ENCODE results near the gene EDRF1.

EDRF1 gene

DNA sequence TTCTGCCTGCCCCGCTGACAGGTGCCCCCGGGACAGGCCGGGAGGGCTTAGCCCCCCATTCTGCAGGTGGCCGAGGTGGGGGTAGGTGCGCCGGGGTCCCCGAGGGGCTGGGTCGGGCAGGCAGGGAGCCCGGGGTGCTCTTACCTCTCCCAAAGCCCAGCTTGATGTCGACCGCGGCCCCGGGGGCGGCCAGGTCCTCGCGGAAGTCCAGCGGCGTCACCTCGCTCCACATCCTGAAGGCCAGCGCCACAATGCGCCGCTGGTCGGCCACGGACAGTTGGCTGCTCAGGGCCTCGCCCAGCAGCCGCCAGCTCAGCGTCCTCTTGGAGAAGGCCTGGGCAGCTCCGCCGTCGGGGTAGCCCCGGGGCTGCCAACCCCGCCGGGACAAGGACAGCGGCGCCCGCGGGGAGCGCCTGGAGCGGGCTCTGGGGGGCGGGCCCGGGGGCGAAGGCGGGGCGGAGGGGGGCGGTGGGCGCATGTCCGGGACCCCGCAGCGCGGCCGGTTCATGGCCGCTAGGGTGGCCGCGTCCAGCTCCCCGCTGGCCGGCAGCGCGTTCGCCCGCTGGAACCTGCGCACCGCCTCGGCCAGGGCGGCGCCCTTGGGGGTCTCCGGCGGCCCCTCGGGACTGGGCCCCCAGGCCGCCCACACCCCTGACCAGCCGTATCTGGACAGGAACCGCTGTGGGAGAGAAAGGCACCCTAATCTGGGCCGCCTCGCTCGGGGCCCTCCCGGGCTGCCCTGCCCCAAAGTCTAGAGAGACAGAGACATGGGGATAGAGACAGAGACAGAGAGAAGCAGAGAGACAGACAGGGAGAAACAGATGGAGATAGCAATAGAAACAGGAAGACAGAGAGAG, 54.4 kb downstream of the EDRF1 start:
- TF ChIP-seq, protein P1, sequence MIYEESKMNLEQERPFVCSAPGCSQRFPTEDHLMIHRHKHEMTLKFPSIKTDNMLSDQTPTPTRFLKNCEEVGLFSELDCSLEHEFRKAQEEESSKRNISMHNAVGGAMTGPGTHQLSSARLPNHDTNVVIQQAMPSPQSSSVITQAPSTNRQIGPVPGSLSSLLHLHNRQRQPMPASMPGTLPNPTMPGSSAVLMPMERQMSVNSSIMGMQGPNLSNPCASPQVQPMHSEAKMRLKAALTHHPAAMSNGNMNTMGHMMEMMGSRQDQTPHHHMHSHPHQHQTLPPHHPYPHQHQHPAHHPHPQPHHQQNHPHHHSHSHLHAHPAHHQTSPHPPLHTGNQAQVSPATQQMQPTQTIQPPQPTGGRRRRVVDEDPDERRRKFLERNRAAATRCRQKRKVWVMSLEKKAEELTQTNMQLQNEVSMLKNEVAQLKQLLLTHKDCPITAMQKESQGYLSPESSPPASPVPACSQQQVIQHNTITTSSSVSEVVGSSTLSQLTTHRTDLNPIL (CRISPR knock-in tag; IDR thresholded peaks at IDR 0.05; ENCODE audit: low read depth): no peak
- TF ChIP-seq TCF4 (CRISPR knock-in tag; IDR thresholded peaks at IDR 0.05; ENCODE audit: borderline replicate concordance) (no peak), ZFP30 (CRISPR knock-in tag; IDR thresholded peaks at IDR 0.05) (no peak), ARNTL (CRISPR knock-in tag; IDR thresholded peaks at IDR 0.05; ENCODE audit: borderline replicate concordance, low read depth) (no peak), OSR1 (CRISPR knock-in tag; IDR thresholded peaks at IDR 0.05) (no peak), ZNF8 (CRISPR knock-in tag; IDR thresholded peaks at IDR 0.05) (no peak), ZNF70 (CRISPR knock-in tag; IDR thresholded peaks at IDR 0.05) (no peak), ZNF565 (CRISPR knock-in tag; conservative IDR thresholded peaks at IDR 0.05; ENCODE audit: low read depth) (no peak), GLIS3 (CRISPR knock-in tag; IDR thresholded peaks at IDR 0.05) (no peak), BACH2 (CRISPR knock-in tag; IDR thresholded peaks at IDR 0.05; ENCODE audit: borderline replicate concordance) (no peak), CSDC2 (CRISPR knock-in tag; IDR thresholded peaks at IDR 0.05) (no peak), ZC3H10 (CRISPR knock-in tag; IDR thresholded peaks at IDR 0.05) (no peak), ESRRG (CRISPR knock-in tag; IDR thresholded peaks at IDR 0.05) (no peak), ZFP3 (CRISPR knock-in tag; IDR thresholded peaks at IDR 0.05) (no peak), SNAI2 (CRISPR knock-in tag; IDR thresholded peaks at IDR 0.05) (no peak), PPARA (CRISPR knock-in tag; IDR thresholded peaks at IDR 0.05; ENCODE audit: borderline replicate concordance) (no peak)
- TF ChIP-seq, protein P2, sequence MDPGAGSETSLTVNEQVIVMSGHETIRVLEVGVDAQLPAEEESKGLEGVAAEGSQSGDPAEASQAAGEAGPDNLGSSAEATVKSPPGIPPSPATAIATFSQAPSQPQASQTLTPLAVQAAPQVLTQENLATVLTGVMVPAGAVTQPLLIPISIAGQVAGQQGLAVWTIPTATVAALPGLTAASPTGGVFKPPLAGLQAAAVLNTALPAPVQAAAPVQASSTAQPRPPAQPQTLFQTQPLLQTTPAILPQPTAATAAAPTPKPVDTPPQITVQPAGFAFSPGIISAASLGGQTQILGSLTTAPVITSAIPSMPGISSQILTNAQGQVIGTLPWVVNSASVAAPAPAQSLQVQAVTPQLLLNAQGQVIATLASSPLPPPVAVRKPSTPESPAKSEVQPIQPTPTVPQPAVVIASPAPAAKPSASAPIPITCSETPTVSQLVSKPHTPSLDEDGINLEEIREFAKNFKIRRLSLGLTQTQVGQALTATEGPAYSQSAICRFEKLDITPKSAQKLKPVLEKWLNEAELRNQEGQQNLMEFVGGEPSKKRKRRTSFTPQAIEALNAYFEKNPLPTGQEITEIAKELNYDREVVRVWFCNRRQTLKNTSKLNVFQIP (CRISPR knock-in tag; IDR thresholded peaks at IDR 0.05; ENCODE audit: borderline replicate concordance, low read depth): no peak
- TF ChIP-seq, protein P3, sequence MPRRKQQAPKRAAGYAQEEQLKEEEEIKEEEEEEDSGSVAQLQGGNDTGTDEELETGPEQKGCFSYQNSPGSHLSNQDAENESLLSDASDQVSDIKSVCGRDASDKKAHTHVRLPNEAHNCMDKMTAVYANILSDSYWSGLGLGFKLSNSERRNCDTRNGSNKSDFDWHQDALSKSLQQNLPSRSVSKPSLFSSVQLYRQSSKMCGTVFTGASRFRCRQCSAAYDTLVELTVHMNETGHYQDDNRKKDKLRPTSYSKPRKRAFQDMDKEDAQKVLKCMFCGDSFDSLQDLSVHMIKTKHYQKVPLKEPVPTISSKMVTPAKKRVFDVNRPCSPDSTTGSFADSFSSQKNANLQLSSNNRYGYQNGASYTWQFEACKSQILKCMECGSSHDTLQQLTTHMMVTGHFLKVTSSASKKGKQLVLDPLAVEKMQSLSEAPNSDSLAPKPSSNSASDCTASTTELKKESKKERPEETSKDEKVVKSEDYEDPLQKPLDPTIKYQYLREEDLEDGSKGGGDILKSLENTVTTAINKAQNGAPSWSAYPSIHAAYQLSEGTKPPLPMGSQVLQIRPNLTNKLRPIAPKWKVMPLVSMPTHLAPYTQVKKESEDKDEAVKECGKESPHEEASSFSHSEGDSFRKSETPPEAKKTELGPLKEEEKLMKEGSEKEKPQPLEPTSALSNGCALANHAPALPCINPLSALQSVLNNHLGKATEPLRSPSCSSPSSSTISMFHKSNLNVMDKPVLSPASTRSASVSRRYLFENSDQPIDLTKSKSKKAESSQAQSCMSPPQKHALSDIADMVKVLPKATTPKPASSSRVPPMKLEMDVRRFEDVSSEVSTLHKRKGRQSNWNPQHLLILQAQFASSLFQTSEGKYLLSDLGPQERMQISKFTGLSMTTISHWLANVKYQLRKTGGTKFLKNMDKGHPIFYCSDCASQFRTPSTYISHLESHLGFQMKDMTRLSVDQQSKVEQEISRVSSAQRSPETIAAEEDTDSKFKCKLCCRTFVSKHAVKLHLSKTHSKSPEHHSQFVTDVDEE (CRISPR knock-in tag; IDR thresholded peaks at IDR 0.05): no peak
- TF ChIP-seq, protein P4, sequence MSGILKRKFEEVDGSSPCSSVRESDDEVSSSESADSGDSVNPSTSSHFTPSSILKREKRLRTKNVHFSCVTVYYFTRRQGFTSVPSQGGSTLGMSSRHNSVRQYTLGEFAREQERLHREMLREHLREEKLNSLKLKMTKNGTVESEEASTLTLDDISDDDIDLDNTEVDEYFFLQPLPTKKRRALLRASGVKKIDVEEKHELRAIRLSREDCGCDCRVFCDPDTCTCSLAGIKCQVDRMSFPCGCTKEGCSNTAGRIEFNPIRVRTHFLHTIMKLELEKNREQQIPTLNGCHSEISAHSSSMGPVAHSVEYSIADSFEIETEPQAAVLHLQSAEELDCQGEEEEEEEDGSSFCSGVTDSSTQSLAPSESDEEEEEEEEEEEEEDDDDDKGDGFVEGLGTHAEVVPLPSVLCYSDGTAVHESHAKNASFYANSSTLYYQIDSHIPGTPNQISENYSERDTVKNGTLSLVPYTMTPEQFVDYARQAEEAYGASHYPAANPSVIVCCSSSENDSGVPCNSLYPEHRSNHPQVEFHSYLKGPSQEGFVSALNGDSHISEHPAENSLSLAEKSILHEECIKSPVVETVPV (CRISPR knock-in tag; IDR thresholded peaks at IDR 0.05): no peak
- no peak for ATAC-seq

DNA sequence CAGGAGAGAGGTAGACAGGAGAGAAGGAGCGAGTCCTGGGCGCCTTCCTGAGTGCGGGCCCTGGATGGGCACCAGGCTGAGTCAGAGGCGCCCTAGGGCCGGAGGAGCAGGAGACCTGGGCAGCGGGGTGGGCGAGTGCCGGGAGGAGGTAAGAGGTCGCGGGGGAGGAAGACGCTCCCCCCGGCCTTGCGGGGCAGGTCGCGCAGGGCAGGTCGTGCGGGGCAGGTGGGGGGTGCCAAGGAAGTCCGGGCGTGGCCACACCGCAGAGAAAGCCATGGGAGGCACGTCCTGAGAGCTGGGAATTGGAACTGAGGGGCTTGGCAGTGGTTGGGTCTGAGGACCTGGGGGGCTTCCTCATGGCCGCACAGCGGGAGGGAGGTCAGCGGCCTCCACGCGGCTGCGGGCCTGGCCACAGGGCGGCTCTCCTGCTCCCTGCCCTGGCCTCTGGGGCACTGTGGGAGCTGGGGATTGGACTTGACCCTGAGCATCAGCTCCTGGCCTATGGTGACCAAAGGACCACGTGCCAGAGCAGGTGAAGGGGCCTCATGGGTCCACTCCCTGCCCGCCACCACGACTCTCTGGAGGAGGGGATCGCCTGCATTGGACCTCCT, 55.2 kb downstream of the EDRF1 start:
- no peak for ATAC-seq

DNA sequence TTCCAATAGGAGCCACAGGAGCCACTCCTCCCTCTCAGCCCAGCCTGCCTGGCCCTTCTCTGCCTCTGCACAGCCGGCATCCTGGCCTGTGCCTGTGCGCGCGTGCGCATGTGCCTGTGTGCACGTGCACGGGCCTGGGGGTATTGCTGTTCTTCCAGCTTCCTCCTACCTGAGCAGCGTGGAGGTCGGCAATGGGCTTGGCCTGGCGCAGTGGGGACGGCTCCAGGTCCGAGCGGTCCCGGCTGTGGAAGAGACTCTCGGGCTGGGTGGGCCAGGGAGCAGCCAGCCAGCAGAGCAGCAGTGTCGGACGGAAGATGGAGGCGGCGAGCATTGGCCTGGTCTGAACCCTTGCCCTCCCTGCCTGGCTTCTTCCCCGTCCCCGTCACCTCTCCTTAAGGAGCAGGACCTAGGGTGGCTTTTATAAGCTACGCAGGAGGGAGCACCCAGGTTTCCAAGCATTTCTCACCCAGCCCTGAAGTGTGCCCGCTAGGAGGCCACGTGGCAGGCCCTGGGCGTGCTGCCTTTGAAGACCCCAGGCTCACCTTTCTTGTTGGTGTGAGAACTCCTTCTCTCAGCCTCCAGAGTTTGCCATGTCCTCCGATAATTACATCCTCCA, 56.1 kb downstream of the EDRF1 start, which contains the start of gene MMP21:
TSS of gene MMP21 (minus strand) at position 331 of the 616 bp plus-strand sequence. CDS start at position 331, 0 bp downstream.
- no peak for ATAC-seq
- TF ChIP-seq ESRRG (CRISPR knock-in tag; IDR thresholded peaks at IDR 0.05): no peak
- TF ChIP-seq ZNF70 (CRISPR knock-in tag; IDR thresholded peaks at IDR 0.05): no peak
- TF ChIP-seq ZFP3 (CRISPR knock-in tag; IDR thresholded peaks at IDR 0.05): no peak
- TF ChIP-seq, protein P4 (CRISPR knock-in tag; IDR thresholded peaks at IDR 0.05): no peak
- TF ChIP-seq, protein P1 (CRISPR knock-in tag; IDR thresholded peaks at IDR 0.05; ENCODE audit: low read depth): no peak
- no peak for TF ChIP-seq SNAI2 (CRISPR knock-in tag; IDR thresholded peaks at IDR 0.05)
- no peak for TF ChIP-seq RARB (CRISPR knock-in tag; IDR thresholded peaks at IDR 0.05)
- TF ChIP-seq ZNF565 (CRISPR knock-in tag; conservative IDR thresholded peaks at IDR 0.05; ENCODE audit: low read depth): no peak
- no peak for TF ChIP-seq TOX (CRISPR knock-in tag; IDR thresholded peaks at IDR 0.05; ENCODE audit: borderline replicate concordance)
- TF ChIP-seq OSR1 (CRISPR knock-in tag; IDR thresholded peaks at IDR 0.05): no peak
- TF ChIP-seq, protein P5, sequence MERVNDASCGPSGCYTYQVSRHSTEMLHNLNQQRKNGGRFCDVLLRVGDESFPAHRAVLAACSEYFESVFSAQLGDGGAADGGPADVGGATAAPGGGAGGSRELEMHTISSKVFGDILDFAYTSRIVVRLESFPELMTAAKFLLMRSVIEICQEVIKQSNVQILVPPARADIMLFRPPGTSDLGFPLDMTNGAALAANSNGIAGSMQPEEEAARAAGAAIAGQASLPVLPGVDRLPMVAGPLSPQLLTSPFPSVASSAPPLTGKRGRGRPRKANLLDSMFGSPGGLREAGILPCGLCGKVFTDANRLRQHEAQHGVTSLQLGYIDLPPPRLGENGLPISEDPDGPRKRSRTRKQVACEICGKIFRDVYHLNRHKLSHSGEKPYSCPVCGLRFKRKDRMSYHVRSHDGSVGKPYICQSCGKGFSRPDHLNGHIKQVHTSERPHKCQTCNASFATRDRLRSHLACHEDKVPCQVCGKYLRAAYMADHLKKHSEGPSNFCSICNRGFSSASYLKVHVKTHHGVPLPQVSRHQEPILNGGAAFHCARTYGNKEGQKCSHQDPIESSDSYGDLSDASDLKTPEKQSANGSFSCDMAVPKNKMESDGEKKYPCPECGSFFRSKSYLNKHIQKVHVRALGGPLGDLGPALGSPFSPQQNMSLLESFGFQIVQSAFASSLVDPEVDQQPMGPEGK (CRISPR knock-in tag; IDR thresholded peaks at IDR 0.05; ENCODE audit: borderline replicate concordance): no peak

More for the DNA sequence above, 55.2 kb downstream of the EDRF1 start:
- TF ChIP-seq ZNF8 (CRISPR knock-in tag; IDR thresholded peaks at IDR 0.05) (no peak), OSR1 (CRISPR knock-in tag; IDR thresholded peaks at IDR 0.05) (no peak), SNAI2 (CRISPR knock-in tag; IDR thresholded peaks at IDR 0.05) (no peak)
